ENCODE measurements around the gene NPR3. TPM values are rescaled to one million over a fixed set of nuclear protein-coding genes. Genes with fewer than 3 reads are reported as not detected.

NPR3 gene
- total RNA-seq, 1 donor from 2014 or later, result 81.0 TPM

DNA sequence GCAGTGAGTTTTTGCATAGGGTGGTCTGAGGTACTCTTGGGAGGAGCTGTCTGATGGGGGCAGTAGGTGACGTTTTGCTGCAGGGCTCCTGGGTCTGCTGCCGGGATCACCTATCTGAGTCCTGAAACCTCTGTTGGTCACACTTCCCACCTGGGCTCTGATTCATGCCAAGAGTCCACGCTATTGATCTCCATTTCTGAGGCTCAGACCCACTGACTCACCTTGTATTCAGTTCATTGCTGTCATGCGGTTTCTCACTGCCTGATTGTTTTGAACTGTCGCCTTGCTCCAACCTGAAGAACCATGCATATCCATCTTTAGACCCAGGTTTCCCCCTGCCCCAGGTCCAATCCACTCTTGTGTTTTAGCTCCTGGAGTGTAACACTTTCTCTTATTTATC is 101.3 kb downstream of the NPR3 start:
- H3K4me3 ChIP-seq, result no peak overlapping the region
- DNase-seq, result no peak
- peaks cover 1% of the 10 kb centered on the region for H3K9me3 ChIP-seq (replicated peaks)
- TF ChIP-seq, protein P1, sequence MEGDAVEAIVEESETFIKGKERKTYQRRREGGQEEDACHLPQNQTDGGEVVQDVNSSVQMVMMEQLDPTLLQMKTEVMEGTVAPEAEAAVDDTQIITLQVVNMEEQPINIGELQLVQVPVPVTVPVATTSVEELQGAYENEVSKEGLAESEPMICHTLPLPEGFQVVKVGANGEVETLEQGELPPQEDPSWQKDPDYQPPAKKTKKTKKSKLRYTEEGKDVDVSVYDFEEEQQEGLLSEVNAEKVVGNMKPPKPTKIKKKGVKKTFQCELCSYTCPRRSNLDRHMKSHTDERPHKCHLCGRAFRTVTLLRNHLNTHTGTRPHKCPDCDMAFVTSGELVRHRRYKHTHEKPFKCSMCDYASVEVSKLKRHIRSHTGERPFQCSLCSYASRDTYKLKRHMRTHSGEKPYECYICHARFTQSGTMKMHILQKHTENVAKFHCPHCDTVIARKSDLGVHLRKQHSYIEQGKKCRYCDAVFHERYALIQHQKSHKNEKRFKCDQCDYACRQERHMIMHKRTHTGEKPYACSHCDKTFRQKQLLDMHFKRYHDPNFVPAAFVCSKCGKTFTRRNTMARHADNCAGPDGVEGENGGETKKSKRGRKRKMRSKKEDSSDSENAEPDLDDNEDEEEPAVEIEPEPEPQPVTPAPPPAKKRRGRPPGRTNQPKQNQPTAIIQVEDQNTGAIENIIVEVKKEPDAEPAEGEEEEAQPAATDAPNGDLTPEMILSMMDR (IDR thresholded peaks at IDR 0.05; ENCODE audit: borderline replicate concordance), result no peak
- H3K36me3 ChIP-seq, result no peaks in the 10 kb centered on the region
- H3K27ac ChIP-seq (replicated peaks), result no peak overlapping the region
- peaks cover 5% of the 10 kb centered on the region for H3K4me1 ChIP-seq
- intact Hi-C loops (cut with micrococcal nuclease), result no loop called here
- H3K27me3 ChIP-seq (ENCODE audit: low read depth), result no peaks in the 10 kb centered on the region

DNA sequence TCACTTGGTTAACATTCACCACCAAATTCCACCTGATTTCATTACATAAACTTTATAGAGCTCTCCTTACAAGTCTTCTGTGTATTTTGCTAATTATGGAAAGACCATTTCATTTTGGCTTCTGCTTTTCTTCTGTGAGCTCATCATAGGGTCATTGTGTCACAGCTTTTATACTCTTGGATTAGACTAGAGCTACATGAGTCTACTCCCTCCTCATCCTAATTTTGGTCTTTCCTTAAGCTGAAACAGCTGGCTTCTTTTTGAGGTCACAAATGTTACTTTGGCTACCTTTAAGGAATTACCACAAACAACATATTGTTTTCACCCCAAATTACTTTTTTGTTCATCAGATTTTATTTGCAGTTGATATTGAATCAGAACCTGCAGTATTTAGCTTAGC is 103.0 kb downstream of the NPR3 start:
- Histone ChIP-seq H3K9me3 (replicated peaks) (no peaks in the 10 kb centered on the region), H3K4me3 (no peak overlapping the region), H3K36me3 (no peaks in the 10 kb centered on the region), H3K27ac (replicated peaks) (no peak overlapping the region), H3K27me3 (ENCODE audit: low read depth) (no peaks in the 10 kb centered on the region), H3K4me1 (peaks cover 5% of the 10 kb centered on the region)
- intact Hi-C loops (cut with micrococcal nuclease), result no loop called here
- TF ChIP-seq, protein P1 (IDR thresholded peaks at IDR 0.05; ENCODE audit: borderline replicate concordance), result no peak
- no peak for DNase-seq

GRCh38 chr5:32814620-32815019 is 103.5 kb downstream of the NPR3 start:
- Histone ChIP-seq H3K4me1 (peaks cover 5% of the 10 kb centered on the region), H3K9me3 (replicated peaks) (no peaks in the 10 kb centered on the region), H3K27ac (replicated peaks) (no peak overlapping the region), H3K4me3 (no peak overlapping the region), H3K27me3 (ENCODE audit: low read depth) (no peaks in the 10 kb centered on the region), H3K36me3 (no peaks in the 10 kb centered on the region)
- DNase-seq, result no peak
- TF ChIP-seq, protein P1 (IDR thresholded peaks at IDR 0.05; ENCODE audit: borderline replicate concordance), result no peak
- intact Hi-C loops (cut with micrococcal nuclease), result no loop called here

GRCh38 chr5:32827981-32828380 is 116.9 kb downstream of the NPR3 start:
- TF ChIP-seq, protein P1 (IDR thresholded peaks at IDR 0.05; ENCODE audit: borderline replicate concordance), result no peak
- intact Hi-C loops (cut with micrococcal nuclease), result no loop called here
- no peaks in the 10 kb centered on the region for H3K9me3 ChIP-seq (replicated peaks)

GRCh38 chr5:32828492-32828891 is 117.4 kb downstream of the NPR3 start:
- H3K27ac ChIP-seq (replicated peaks), result no peak overlapping the region
- DNase-seq, result no peak
- H3K9me3 ChIP-seq (replicated peaks), result no peaks in the 10 kb centered on the region
- H3K4me3 ChIP-seq, result no peak overlapping the region
- H3K4me1 ChIP-seq, result no peaks in the 10 kb centered on the region
- H3K36me3 ChIP-seq, result no peaks in the 10 kb centered on the region
- TF ChIP-seq, protein P1 (IDR thresholded peaks at IDR 0.05; ENCODE audit: borderline replicate concordance), result no peak
- H3K27me3 ChIP-seq (ENCODE audit: low read depth), result no peaks in the 10 kb centered on the region
- intact Hi-C loops (cut with micrococcal nuclease), result no loop called here

More at GRCh38 chr5:32827981-32828380, 116.9 kb downstream of the NPR3 start:
- H3K4me1 ChIP-seq, result no peaks in the 10 kb centered on the region
- no peak overlapping the region for H3K4me3 ChIP-seq
- no peak for DNase-seq
- no peaks in the 10 kb centered on the region for H3K27me3 ChIP-seq (ENCODE audit: low read depth)
- no peaks in the 10 kb centered on the region for H3K36me3 ChIP-seq
- H3K27ac ChIP-seq (replicated peaks), result no peak overlapping the region

DNA sequence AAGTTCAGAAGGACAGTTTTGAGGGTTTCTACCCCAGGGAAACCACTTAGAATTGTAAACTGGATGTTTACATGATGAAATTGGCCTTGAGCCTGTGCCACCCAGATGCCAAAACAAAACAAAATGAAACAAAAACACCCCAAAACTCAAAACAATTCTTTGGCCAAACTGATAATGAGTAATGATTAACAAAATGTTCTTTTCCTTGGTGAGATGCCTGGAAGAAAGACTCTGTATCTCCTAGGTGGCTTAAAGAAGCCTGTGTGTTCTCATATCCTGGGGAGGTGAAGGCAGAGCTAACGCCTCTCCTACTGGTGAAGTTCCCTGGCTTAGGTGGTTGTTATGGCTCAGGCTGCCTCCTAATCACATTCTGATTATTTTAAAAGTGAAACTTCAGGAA is 120.5 kb downstream of the NPR3 start:
- H3K9me3 ChIP-seq (replicated peaks), result no peaks in the 10 kb centered on the region
- no peaks in the 10 kb centered on the region for H3K27me3 ChIP-seq (ENCODE audit: low read depth)
- no peaks in the 10 kb centered on the region for H3K4me1 ChIP-seq
- DNase-seq, result no peak
- H3K36me3 ChIP-seq, result no peaks in the 10 kb centered on the region
- no peak overlapping the region for H3K4me3 ChIP-seq
- H3K27ac ChIP-seq (replicated peaks), result no peak overlapping the region
- TF ChIP-seq, protein P1 (IDR thresholded peaks at IDR 0.05; ENCODE audit: borderline replicate concordance), result no peak
- intact Hi-C loops (cut with micrococcal nuclease), result no loop called here
